OCI-LY1 (cell line): ENCODE results near the gene XPO6.

Experiments used
- H2AFZ ChIP-seq: fragments of 200-600 bp; sonication (generic), shearing (Covaris generic); 2 replicates; pipeline ENCODE4 v1.6.0; 2014; ENCODE audit warnings: antibody characterized with exemption, mild to moderate bottlenecking, low read length
- H3F3A ChIP-seq: fragments of 200-600 bp; sonication (generic), shearing (Covaris generic); 2 replicates; pipeline ENCODE4 v1.6.0; 2014; ENCODE audit warnings: mild to moderate bottlenecking, antibody characterized with exemption, low read length, moderate library complexity; ENCODE audit not compliant: insufficient read depth
- H3K27ac ChIP-seq: fragments of 200-600 bp; sonication (generic); 2 replicates; pipeline ENCODE4 v1.5.1; 2014; ENCODE audit warnings: low read length, mixed run types, mild to moderate bottlenecking, low read depth; ENCODE audit not compliant: poor library complexity, severe bottlenecking
- H3K27me3 ChIP-seq: fragments of 200-600 bp; sonication (generic); 2 replicates; pipeline ENCODE4 v1.6.0; 2014; ENCODE audit warnings: antibody characterized with exemption, mild to moderate bottlenecking, low read length, moderate library complexity; ENCODE audit not compliant: insufficient read depth
- H3K36me3 ChIP-seq: fragments of 200-600 bp; sonication (generic); 2 replicates; pipeline ENCODE4 v1.6.1; 2014; ENCODE audit warnings: mild to moderate bottlenecking, antibody characterized with exemption, low read length, moderate library complexity, mixed read lengths; ENCODE audit not compliant: insufficient read depth
- H3K4me1 ChIP-seq: fragments of 200-600 bp; sonication (generic); 2 replicates; pipeline ENCODE4 v1.5.1; 2014; ENCODE audit warnings: mild to moderate bottlenecking, low read length, moderate library complexity; ENCODE audit not compliant: insufficient read depth, severe bottlenecking
- H3K4me2 ChIP-seq: fragments of 200-600 bp; sonication (generic), shearing (Covaris generic); 2 replicates; pipeline ENCODE4 v1.6.1; 2014; ENCODE audit warnings: low read length
- H3K4me3 ChIP-seq: fragments of 200-600 bp; sonication (generic); 2 replicates; pipeline ENCODE4 v1.5.1; 2014; ENCODE audit warnings: low read length, low read depth, mild to moderate bottlenecking, mixed read lengths; ENCODE audit not compliant: poor library complexity, severe bottlenecking
- H3K79me2 ChIP-seq: fragments of 200-600 bp; shearing (Covaris generic); 2 replicates; pipeline ENCODE4 v1.6.1; 2016; ENCODE audit warnings: mixed run types, low read length, mixed read lengths; ENCODE audit not compliant: insufficient read depth
- H3K9ac ChIP-seq: fragments of 200-600 bp; sonication (generic), shearing (Covaris generic); 2 replicates; pipeline ENCODE4 v1.6.1; 2014; ENCODE audit warnings: mild to moderate bottlenecking, low read length, mixed read lengths
- H3K9me2 ChIP-seq: fragments of 200-600 bp; sonication (generic), shearing (Covaris generic); 2 replicates; pipeline ENCODE4 v1.6.1; 2014; ENCODE audit warnings: low read depth, mild to moderate bottlenecking, low read length, mixed read lengths
- H3K9me3 ChIP-seq: fragments of 200-600 bp; shearing (Covaris generic); 2 replicates; pipeline ENCODE4 v1.6.1; 2014; ENCODE audit warnings: low read length, mixed read lengths
- H4K20me1 ChIP-seq: fragments of 200-600 bp; sonication (generic), shearing (Covaris generic); 2 replicates; pipeline ENCODE4 v1.6.0; 2016; ENCODE audit warnings: mild to moderate bottlenecking, low read length; ENCODE audit not compliant: insufficient read depth
- CTCF ChIP-seq: fragments of 200-600 bp; sonication (generic), shearing (Covaris generic); IDR thresholded peaks from 2 replicates; pipeline ENCODE4 v1.5.1; 2017; ENCODE audit warnings: mild to moderate bottlenecking, antibody characterized with exemption, low read length, moderate library complexity, mixed read lengths
- EZH2 ChIP-seq: fragments of 200-600 bp; sonication (generic), shearing (Covaris generic); IDR thresholded peaks from 2 replicates; pipeline ENCODE4 v1.8.0; 2017; ENCODE audit warnings: borderline replicate concordance, mixed run types, mild to moderate bottlenecking, antibody characterized with exemption, low read length, moderate library complexity, mixed read lengths

XPO6 gene

GRCh38 chr16:28062847-28063521, 148.8 kb downstream of the XPO6 start:
- no peak overlapping the region for H3K4me2 ChIP-seq
- H3K9me3 ChIP-seq: no peaks in the 10 kb centered on the region
- H3F3A ChIP-seq: no peaks in the 10 kb centered on the region
- no peak overlapping the region for H3K4me3 ChIP-seq
- no peaks in the 10 kb centered on the region for H3K79me2 ChIP-seq
- no peak overlapping the region for H2AFZ ChIP-seq
- H4K20me1 ChIP-seq: no peaks in the 10 kb centered on the region
- no peaks in the 10 kb centered on the region for H3K9me2 ChIP-seq
- H3K36me3 ChIP-seq: no peaks in the 10 kb centered on the region
- H3K27ac ChIP-seq: no peak overlapping the region
- H3K9ac ChIP-seq: no peak overlapping the region
- no peaks in the 10 kb centered on the region for H3K4me1 ChIP-seq
- TF ChIP-seq EZH2: no peak
- TF ChIP-seq CTCF: no peak
- no peaks in the 10 kb centered on the region; the same call in 1 of the 2 replicates for H3K27me3 ChIP-seq

GRCh38 chr16:28062261-28062846, 149.4 kb downstream of the XPO6 start:
- TF ChIP-seq EZH2: no peak
- no peak for TF ChIP-seq CTCF
- Histone ChIP-seq H3K4me3 (no peak overlapping the region), H3F3A (no peaks in the 10 kb centered on the region), H3K9me2 (no peaks in the 10 kb centered on the region), H3K27me3 (no peaks in the 10 kb centered on the region; the same call in 1 of the 2 replicates), H3K79me2 (no peaks in the 10 kb centered on the region), H3K36me3 (no peaks in the 10 kb centered on the region), H4K20me1 (no peaks in the 10 kb centered on the region), H3K9me3 (no peaks in the 10 kb centered on the region), H3K9ac (no peak overlapping the region), H3K4me1 (no peaks in the 10 kb centered on the region), H2AFZ (no peak overlapping the region), H3K4me2 (no peak overlapping the region), H3K27ac (no peak overlapping the region)

- no peaks in the 10 kb centered on the region for H4K20me1 ChIP-seq
- H3K27me3 ChIP-seq: no peaks in the 10 kb centered on the region; the same call in 1 of the 2 replicates
- H3K9me2 ChIP-seq: no peaks in the 10 kb centered on the region
- no peak overlapping the region for H3K4me2 ChIP-seq
- no peak overlapping the region for H2AFZ ChIP-seq
- no peaks in the 10 kb centered on the region for H3K9me3 ChIP-seq
- no peaks in the 10 kb centered on the region for H3K4me1 ChIP-seq
- H3K79me2 ChIP-seq: no peaks in the 10 kb centered on the region
- no peaks in the 10 kb centered on the region for H3K36me3 ChIP-seq
- H3K4me3 ChIP-seq: no peak overlapping the region
- no peaks in the 10 kb centered on the region for H3F3A ChIP-seq
- no peak overlapping the region for H3K9ac ChIP-seq
- no peak overlapping the region for H3K27ac ChIP-seq
- TF ChIP-seq CTCF: no peak
- TF ChIP-seq EZH2: no peak
These were observed 150.2 kb downstream of the XPO6 start for GRCh38 chr16:28061352-28062101.
